HUDEP-2 (cell line): Measurements from ENCODE around the gene CACNA2D3.

ENCODE experiments used
- DNase-seq, 76 experiments: peaks; one replicate each; lab custom pipeline; 2025; ENCODE audit not compliant: unreplicated experiment in 76 of 76; lab: John Stamatoyannopoulos, UW

Gene CACNA2D3

GRCh38 chr3:54550221-54550977, 428.0 kb downstream of the CACNA2D3 start:
- DNase-seq, result no peak

GRCh38 chr3:54556630-54557029, 434.3 kb downstream of the CACNA2D3 start:
- no peak for DNase-seq

- DNase-seq, result no peak
Observed at GRCh38 chr3:54557538-54558428, 435.4 kb downstream of the CACNA2D3 start.

- DNase-seq, result no peak
Observed at GRCh38 chr3:54563501-54564200, 441.3 kb downstream of the CACNA2D3 start.

- no peak for DNase-seq
Observed at GRCh38 chr3:54564374-54564925, 442.1 kb downstream of the CACNA2D3 start.

GRCh38 chr3:54565956-54566355, 443.6 kb downstream of the CACNA2D3 start:
- DNase-seq, result no peak

- no peak for DNase-seq
Observed at GRCh38 chr3:54567949-54568348, 445.6 kb downstream of the CACNA2D3 start.

GRCh38 chr3:54570008-54570407, 447.7 kb downstream of the CACNA2D3 start:
- DNase-seq, result no peak

GRCh38 chr3:54572197-54572895, 450.0 kb downstream of the CACNA2D3 start:
- DNase-seq, result peak in 1 of 76 experiments; percentile 0

- DNase-seq, result no peak
Observed at GRCh38 chr3:54573858-54574257, 451.5 kb downstream of the CACNA2D3 start.

GRCh38 chr3:54574906-54575617, 452.7 kb downstream of the CACNA2D3 start:
- peak in 4 of 76 experiments; percentile 17 to 53 (median 44) for DNase-seq

GRCh38 chr3:54575618-54575960, 453.2 kb downstream of the CACNA2D3 start:
- peak in 68 of 76 experiments; percentile 5 to 90 (median 52) for DNase-seq

GRCh38 chr3:54577313-54577712, 455.0 kb downstream of the CACNA2D3 start:
- no peak for DNase-seq

- no peak for DNase-seq
Observed at GRCh38 chr3:54578417-54578816, 456.1 kb downstream of the CACNA2D3 start.

- DNase-seq, result no peak
Observed at GRCh38 chr3:54580453-54580852, 458.1 kb downstream of the CACNA2D3 start.

GRCh38 chr3:54582424-54582823, 460.1 kb downstream of the CACNA2D3 start:
- no peak for DNase-seq

- no peak for DNase-seq
Observed at GRCh38 chr3:54591157-54591556, 468.8 kb downstream of the CACNA2D3 start.

- DNase-seq, result no peak
Observed at GRCh38 chr3:54593653-54594052, 471.3 kb downstream of the CACNA2D3 start.

GRCh38 chr3:54596087-54596486, 473.7 kb downstream of the CACNA2D3 start:
- DNase-seq, result no peak

- no peak for DNase-seq
Observed at GRCh38 chr3:54599716-54600115, 477.4 kb downstream of the CACNA2D3 start.
